PC-3 (cell line): Measurements from ENCODE around the gene STAU1. TPM values are rescaled to one million over a fixed set of nuclear protein-coding genes. Genes with fewer than 3 reads are reported as not detected.

Source experiments
- ATAC-seq: fragments of 200-7000 bp; cut with Tn5 transposase; 2 replicates; pipeline ENCODE4 v1.9.1; 2020; ENCODE audit warnings: mild to moderate bottlenecking, moderate library complexity
- BruUV-seq: library from RNA; stranded (reverse); fragments of 400-500 nt; replicated peaks from 2 replicates; lab custom pipeline; 2021; lab: Mats Ljungman, UMichigan
- CTCF ChIA-PET: fragments of 300-600 bp; sonication (Branson Sonifier 250); formaldehyde crosslinking; loops from one replicate; lab custom pipeline; 2022; ENCODE audit warnings: antibody characterized with exemption; lab: Charles Lee
- POLR2A ChIA-PET: fragments of 300-600 bp; sonication (Branson Sonifier 250); formaldehyde crosslinking; loops from one replicate; lab custom pipeline; 2022; ENCODE audit warnings: antibody characterized with exemption; ENCODE audit not compliant: unreplicated experiment; lab: Charles Lee
- DNase-seq: peaks from one replicate; pipeline ENCODE4 v3.0.0-alpha.2; 2015
- H2AFZ ChIP-seq: fragments of 300-600 bp; sonication (generic); 2 replicates; pipeline ENCODE4 v1.6.0; 2016; ENCODE audit warnings: antibody characterized with exemption, low read length
- H3F3A ChIP-seq: fragments of 300-600 bp; sonication (generic); one replicate; pipeline ENCODE4 v1.6.0; 2017; ENCODE audit warnings: antibody characterized with exemption, low read length, control low read depth, mild to moderate bottlenecking; ENCODE audit not compliant: unreplicated experiment
- H3K27ac ChIP-seq: fragments of 300-600 bp; sonication (generic); 2 replicates; pipeline ENCODE4 v1.5.1; 2016; ENCODE audit warnings: mild to moderate bottlenecking, low read length
- H3K27me3 ChIP-seq: fragments of 300-600 bp; sonication (generic); 2 replicates; pipeline ENCODE4 v1.6.1; 2016; ENCODE audit warnings: low read length, mixed read lengths
- H3K36me3 ChIP-seq: fragments of 300-600 bp; sonication (generic); 2 replicates; pipeline ENCODE4 v1.6.1; 2016; ENCODE audit warnings: low read depth, mixed run types, low read length, mixed read lengths
- H3K4me1 ChIP-seq: fragments of 300-600 bp; sonication (generic); 2 replicates; pipeline ENCODE4 v1.5.1; 2016; ENCODE audit warnings: low read length; ENCODE audit not compliant: insufficient read depth
- H3K4me2 ChIP-seq: fragments of 300-600 bp; sonication (generic); 2 replicates; pipeline ENCODE4 v1.6.0; 2016; ENCODE audit warnings: low read length
- H3K4me3 ChIP-seq: fragments of 300-600 bp; sonication (generic); 2 replicates; pipeline ENCODE4 v1.5.1; 2016; ENCODE audit warnings: mild to moderate bottlenecking, low read length, mixed read lengths
- H3K79me2 ChIP-seq: fragments of 300-600 bp; sonication (generic); 2 replicates; pipeline ENCODE4 v1.6.1; 2017; ENCODE audit warnings: low read length, mixed read lengths
- H3K9ac ChIP-seq: fragments of 300-600 bp; sonication (generic); 2 replicates; pipeline ENCODE4 v1.6.0; 2016; ENCODE audit warnings: mild to moderate bottlenecking, low read length
- H3K9me2 ChIP-seq: fragments of 300-600 bp; sonication (generic); replicated peaks from 2 replicates; pipeline ENCODE4 v1.6.1; 2016; ENCODE audit warnings: mixed run types, low read length, mixed read lengths
- H3K9me3 ChIP-seq: fragments of 300-600 bp; sonication (generic); 2 replicates; pipeline ENCODE4 v1.6.1; 2016; ENCODE audit warnings: low read length, mixed read lengths
- H4K20me1 ChIP-seq: fragments of 300-600 bp; sonication (generic); 2 replicates; pipeline ENCODE4 v1.6.1; 2016; ENCODE audit warnings: low read length, mixed read lengths
- EZH2 ChIP-seq: fragments of 300-600 bp; sonication (generic); IDR thresholded peaks from one replicate; pipeline ENCODE4 v1.6.1; 2017; ENCODE audit warnings: antibody characterized with exemption, mild to moderate bottlenecking, low read length; ENCODE audit not compliant: unreplicated experiment
- EZH2phosphoT487 ChIP-seq: fragments of 300-600 bp; sonication (generic); IDR thresholded peaks from 2 replicates; pipeline ENCODE4 v1.6.1; 2018; ENCODE audit warnings: mild to moderate bottlenecking, antibody characterized with exemption, low read length, borderline replicate concordance
- intact Hi-C: fragments of 100-400 bp; cut with micrococcal nuclease; formaldehyde crosslinking; loops from 2 replicates; pipeline ENCODE4 v1.9.0; 2023
- total RNA-seq: library from RNA; depleted of rRNA; stranded (reverse); fragments of >200 nt; gene quantifications from 2 replicates; pipeline ENCODE4 v1.2.3, GENCODE V29; 2014
- TF ChIP-seq, protein P1 (sequence below): fragments of 300-600 bp; sonication (generic); conservative IDR thresholded peaks from 2 replicates; pipeline ENCODE4 v1.5.1; 2017; ENCODE audit warnings: antibody characterized with exemption, low read depth, mild to moderate bottlenecking, low read length

STAU1 gene
- total RNA-seq, 1 experiment from 2014 or later: 87.8 TPM

DNA sequence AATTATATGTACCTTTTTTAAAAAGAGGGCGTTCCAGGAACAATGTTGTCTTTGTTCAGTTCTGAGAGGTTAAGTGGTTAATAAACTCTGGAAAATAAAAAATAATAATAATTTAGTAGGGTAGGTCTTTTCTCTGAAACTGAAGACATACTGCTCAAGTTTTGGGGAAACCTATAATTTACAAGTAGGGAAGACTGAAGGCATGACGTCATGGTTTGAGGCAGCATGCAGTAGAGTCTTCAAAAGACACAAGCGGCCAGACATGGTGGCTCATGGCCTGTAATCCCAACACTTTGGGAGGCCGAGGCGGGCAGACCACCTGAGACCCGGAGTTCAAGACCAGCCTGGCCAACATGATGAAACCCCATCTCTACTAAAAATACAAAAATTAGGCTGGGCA is 14.0 kb downstream of the STAU1 start:
- peaks cover 82% of the 10 kb centered on the region for H3K79me2 ChIP-seq
- no peak overlapping the region for H3K27ac ChIP-seq
- no peak overlapping the region for H3K4me3 ChIP-seq
- BruUV-seq: no TSS peak
- no peak overlapping the region for H2AFZ ChIP-seq
- peaks cover 8% of the 10 kb centered on the region; the same call in 1 of the 2 replicates for H4K20me1 ChIP-seq
- no peaks in the 10 kb centered on the region for H3F3A ChIP-seq
- H3K9me3 ChIP-seq: no peaks in the 10 kb centered on the region
- no peaks in the 10 kb centered on the region for H3K27me3 ChIP-seq
- peaks cover 4% of the 10 kb centered on the region for H3K4me1 ChIP-seq
- POLR2A ChIA-PET: no interaction called here
- H3K9ac ChIP-seq: no peak overlapping the region
- H3K36me3 ChIP-seq: peaks cover 24% of the 10 kb centered on the region
- H3K4me2 ChIP-seq: no peak overlapping the region
- intact Hi-C loops: no loop called here
- TF ChIP-seq, protein P1, sequence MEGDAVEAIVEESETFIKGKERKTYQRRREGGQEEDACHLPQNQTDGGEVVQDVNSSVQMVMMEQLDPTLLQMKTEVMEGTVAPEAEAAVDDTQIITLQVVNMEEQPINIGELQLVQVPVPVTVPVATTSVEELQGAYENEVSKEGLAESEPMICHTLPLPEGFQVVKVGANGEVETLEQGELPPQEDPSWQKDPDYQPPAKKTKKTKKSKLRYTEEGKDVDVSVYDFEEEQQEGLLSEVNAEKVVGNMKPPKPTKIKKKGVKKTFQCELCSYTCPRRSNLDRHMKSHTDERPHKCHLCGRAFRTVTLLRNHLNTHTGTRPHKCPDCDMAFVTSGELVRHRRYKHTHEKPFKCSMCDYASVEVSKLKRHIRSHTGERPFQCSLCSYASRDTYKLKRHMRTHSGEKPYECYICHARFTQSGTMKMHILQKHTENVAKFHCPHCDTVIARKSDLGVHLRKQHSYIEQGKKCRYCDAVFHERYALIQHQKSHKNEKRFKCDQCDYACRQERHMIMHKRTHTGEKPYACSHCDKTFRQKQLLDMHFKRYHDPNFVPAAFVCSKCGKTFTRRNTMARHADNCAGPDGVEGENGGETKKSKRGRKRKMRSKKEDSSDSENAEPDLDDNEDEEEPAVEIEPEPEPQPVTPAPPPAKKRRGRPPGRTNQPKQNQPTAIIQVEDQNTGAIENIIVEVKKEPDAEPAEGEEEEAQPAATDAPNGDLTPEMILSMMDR: no peak
- TF ChIP-seq EZH2 (no peak), EZH2phosphoT487 (no peak)
- DNase-seq (no peak), ATAC-seq (no peak)
- H3K9me2 ChIP-seq: no peaks in the 10 kb centered on the region
- CTCF ChIA-PET: no interaction called here

DNA sequence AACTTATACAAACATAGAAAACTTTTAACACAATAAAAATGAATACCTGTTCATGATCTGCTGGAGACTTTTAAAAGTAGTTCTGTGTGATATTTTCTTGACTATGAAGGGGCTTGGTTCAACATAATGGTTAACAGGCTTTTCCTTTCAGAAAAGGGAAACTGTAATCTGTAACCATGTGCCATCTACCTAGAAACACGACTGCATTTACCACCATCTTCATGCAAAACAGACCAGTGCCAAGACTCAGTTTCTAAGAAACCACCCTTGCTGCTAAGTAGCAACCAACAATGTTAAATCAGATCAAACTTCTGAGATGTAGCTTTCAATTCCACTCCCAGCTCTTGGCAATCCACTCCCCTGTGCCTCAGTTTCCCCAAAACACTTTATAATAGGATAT is 15.7 kb downstream of the STAU1 start:
- Histone ChIP-seq H3K27me3 (no peaks in the 10 kb centered on the region), H3K79me2 (peaks cover 82% of the 10 kb centered on the region), H3K4me1 (no peaks in the 10 kb centered on the region), H3K9me2 (no peaks in the 10 kb centered on the region), H4K20me1 (peaks cover 8% of the 10 kb centered on the region; the same call in 1 of the 2 replicates), H3K9me3 (no peaks in the 10 kb centered on the region), H3K27ac (no peak overlapping the region), H3K4me2 (no peak overlapping the region), H2AFZ (no peak overlapping the region), H3K36me3 (peaks cover 17% of the 10 kb centered on the region), H3K4me3 (no peak overlapping the region), H3K9ac (no peak overlapping the region), H3F3A (no peaks in the 10 kb centered on the region)
- DNase-seq: no peak
- ATAC-seq: no peak
- intact Hi-C loops: no loop called here
- TSS peak; percentile 10 for BruUV-seq
- POLR2A ChIA-PET: no interaction called here
- TF ChIP-seq EZH2 (no peak), EZH2phosphoT487 (no peak)
- TF ChIP-seq, protein P1: no peak
- CTCF ChIA-PET: no interaction called here

DNA sequence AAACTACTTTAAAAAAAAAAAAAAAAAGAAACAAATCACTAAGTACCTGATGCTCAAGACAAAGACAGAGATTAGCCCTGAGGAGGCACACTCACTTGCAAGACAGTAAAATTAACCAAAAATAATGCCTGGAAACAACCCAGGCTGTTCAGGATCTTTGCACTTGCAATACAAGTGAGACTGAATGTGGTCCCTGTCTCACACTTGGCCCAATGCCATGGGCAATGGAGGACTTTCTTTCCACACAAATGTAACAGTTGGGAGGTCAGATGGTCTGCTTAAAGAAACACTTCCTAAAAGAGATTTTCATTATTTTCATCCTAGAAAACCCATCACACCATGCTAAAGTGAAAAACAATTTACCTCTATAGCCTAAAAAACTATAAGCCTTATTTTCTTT is 16.2 kb downstream of the STAU1 start:
- ChIA-PET POLR2A (no interaction called here), CTCF (no interaction called here)
- Histone ChIP-seq H3K27ac (no peak overlapping the region), H3K9ac (no peak overlapping the region), H3K36me3 (peaks cover 17% of the 10 kb centered on the region), H3K4me3 (no peak overlapping the region), H3K4me1 (no peaks in the 10 kb centered on the region), H3K9me2 (no peaks in the 10 kb centered on the region), H3K27me3 (no peaks in the 10 kb centered on the region), H4K20me1 (peaks cover 8% of the 10 kb centered on the region; the same call in 1 of the 2 replicates), H3F3A (no peaks in the 10 kb centered on the region), H2AFZ (no peak overlapping the region), H3K9me3 (no peaks in the 10 kb centered on the region), H3K79me2 (peaks cover 82% of the 10 kb centered on the region), H3K4me2 (no peak overlapping the region)
- DNase-seq (no peak), ATAC-seq (no peak)
- TF ChIP-seq EZH2phosphoT487 (no peak), EZH2 (no peak)
- TF ChIP-seq, protein P1: no peak
- intact Hi-C loops: no loop called here
- BruUV-seq: no TSS peak
